GM19025 (cell line): ENCODE data around the gene ST6GALNAC3.

Source experiments
- ATAC-seq: cut with Tn5 transposase; IDR thresholded peaks from one replicate; pipeline ENCODE4 v1.9.1; 2021; ENCODE audit warnings: mild to moderate bottlenecking, low read depth, moderate library complexity; ENCODE audit not compliant: unreplicated experiment

ST6GALNAC3 gene

DNA sequence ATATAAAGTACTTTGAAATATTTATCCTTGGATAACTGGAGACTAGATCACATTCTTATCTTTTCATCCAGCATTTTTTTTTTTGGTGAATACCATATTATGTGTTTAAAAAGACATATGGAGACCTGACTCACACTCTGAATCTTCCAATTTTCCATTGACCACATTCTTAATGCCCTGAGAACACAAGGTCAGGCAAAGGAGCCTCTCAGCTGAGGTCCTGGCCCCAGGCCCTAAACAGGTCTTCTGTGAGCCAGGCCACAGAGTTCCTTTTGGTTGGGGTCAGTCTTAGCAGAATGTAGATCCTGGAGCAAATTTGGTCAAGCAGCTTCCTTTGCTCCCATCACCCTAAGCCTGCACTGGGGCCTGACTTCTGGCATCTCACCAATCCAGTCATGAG, 402.6 kb downstream of the ST6GALNAC3 start:
- no peak for ATAC-seq

GRCh38 chr1:76480827-76481226, 406.3 kb downstream of the ST6GALNAC3 start:
- ATAC-seq: no peak

GRCh38 chr1:76481672-76482071, 407.1 kb downstream of the ST6GALNAC3 start:
- ATAC-seq: no peak

- ATAC-seq: no peak
Observed at GRCh38 chr1:76482272-76482671, 407.7 kb downstream of the ST6GALNAC3 start.

GRCh38 chr1:76491737-76492136, 417.2 kb downstream of the ST6GALNAC3 start:
- no peak for ATAC-seq

- ATAC-seq: no peak
Observed at GRCh38 chr1:76492752-76493430, 418.3 kb downstream of the ST6GALNAC3 start.

- ATAC-seq: peak; percentile 89
Observed at GRCh38 chr1:76494807-76495206, 420.3 kb downstream of the ST6GALNAC3 start.

DNA sequence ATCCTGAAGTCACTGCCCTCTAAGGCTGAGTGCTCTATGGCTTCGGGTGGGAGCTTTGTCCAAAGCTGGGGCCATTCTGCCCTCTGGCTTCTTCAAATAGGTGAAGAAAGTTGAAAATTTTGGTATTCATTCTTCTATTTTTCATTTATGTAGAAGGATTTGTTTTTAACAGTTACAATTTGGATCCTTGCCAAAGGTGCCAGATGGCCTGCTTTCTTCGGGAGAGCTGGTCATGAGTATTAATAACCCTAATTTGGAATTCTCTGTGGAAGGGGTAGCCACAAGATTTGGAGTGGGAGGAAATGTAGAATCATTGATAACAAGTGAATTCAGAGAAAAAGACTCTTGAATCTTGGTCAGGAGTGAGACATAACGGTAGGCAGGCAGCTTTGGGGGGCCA, 422.3 kb downstream of the ST6GALNAC3 start:
- no peak for ATAC-seq

- ATAC-seq: no peak
Observed at GRCh38 chr1:76500116-76500515, 425.6 kb downstream of the ST6GALNAC3 start.

DNA sequence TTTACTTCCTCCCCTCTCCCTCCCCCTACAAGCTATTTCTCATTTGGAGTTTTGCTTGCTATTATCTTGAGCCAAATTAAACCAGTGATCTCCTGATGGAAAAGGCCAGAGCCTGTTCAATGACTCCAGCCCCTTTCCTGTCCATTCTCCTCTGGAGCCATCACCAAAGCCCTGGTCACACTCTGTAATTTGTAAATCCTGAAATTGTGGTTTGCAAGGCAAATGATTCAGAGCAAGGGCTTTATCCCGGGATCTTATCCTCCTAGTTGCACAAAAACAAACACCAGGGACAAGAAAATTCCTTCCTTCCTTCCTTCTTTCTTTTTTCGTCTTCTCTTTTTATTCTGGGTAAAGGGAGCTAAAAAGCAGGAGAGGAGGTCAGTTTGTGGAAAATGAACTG, 426.6 kb downstream of the ST6GALNAC3 start:
- no peak for ATAC-seq

DNA sequence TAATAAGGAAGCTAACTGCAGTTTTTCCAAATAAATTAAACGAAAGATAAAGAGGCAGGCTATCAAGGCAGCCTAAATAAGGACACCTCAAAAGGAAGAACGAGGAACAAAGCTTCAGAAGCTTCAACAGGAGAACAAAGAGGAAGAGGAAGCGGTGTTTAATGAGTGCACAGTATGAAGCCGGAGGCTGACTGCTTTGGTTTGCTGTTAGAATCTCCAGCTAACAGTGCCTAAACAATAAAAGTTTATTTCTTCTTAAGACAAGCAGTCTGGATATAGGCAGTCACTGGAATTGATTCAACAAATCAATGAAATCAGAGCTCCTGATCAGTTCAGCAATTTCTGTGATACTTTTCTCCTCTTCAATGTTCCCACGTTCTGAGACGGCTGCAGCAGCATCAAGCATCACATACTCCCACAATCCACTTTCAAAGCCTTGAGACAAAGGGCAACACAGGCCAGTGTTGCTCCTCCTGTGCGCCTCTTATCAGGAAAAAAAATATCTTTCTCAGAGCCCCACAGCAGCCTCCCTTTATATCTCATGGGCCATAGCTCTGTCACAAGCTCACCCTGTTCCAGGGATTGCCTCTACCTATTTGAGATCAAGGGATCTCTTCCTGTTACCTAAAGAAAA, 427.2 kb downstream of the ST6GALNAC3 start:
- no peak for ATAC-seq

GRCh38 chr1:76503100-76503499, 428.6 kb downstream of the ST6GALNAC3 start:
- no peak for ATAC-seq

- no peak for ATAC-seq
Observed at GRCh38 chr1:76503736-76504135, 429.2 kb downstream of the ST6GALNAC3 start.

DNA sequence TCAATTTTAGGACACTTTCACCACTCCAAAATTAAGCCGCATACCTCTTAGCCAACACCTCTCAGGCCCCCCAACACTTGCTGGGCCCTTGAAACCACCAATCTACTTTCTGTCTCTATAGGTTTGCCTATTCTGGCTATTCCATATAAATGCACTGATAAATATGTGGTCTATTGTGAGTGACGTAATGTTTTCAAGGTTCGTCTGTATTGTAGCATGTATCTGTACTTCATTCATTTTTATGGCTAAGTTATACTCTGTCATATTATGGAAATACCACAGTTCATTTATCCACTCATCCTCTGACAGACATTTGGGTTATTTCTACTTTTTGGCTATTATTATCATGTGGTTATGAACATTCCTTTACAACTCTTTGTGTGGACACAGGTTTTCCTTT, 432.8 kb downstream of the ST6GALNAC3 start:
- ATAC-seq: no peak

GRCh38 chr1:76508871-76509270, 434.3 kb downstream of the ST6GALNAC3 start:
- ATAC-seq: no peak

GRCh38 chr1:76510672-76511557, 436.4 kb downstream of the ST6GALNAC3 start:
- no peak for ATAC-seq

DNA sequence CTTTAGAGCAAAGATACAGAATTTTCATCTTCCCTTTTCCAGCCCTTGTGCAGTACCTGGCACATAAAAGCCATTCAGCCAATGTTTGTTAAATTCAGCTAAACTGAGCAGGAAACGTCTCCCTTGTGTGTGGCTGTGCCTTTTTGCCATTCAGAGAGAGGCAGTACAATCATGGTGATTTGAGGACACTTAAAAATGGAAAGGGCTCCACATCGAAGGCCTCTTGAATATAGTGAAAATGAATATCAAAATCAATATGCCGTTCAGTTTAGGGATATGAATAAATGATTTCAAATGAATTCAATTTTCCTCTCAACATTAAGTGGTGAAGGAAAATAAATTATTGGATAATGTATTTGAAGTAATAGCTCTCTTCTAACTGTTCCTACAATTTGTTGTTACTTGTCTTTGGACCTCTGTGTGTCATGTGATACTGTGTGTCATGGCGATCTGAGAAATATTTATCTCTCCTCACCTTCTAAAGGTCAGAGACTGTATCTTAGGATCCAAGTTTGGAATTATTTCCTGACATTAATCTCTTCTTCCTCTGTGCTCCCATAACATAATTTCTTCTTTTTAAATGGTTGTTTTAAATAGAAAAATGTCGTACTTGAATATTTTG, 437.1 kb downstream of the ST6GALNAC3 start:
- ATAC-seq: no peak

- ATAC-seq: no peak
Observed at GRCh38 chr1:76530953-76531352, 456.4 kb downstream of the ST6GALNAC3 start.

GRCh38 chr1:76541618-76542017, 467.1 kb downstream of the ST6GALNAC3 start:
- ATAC-seq: no peak

DNA sequence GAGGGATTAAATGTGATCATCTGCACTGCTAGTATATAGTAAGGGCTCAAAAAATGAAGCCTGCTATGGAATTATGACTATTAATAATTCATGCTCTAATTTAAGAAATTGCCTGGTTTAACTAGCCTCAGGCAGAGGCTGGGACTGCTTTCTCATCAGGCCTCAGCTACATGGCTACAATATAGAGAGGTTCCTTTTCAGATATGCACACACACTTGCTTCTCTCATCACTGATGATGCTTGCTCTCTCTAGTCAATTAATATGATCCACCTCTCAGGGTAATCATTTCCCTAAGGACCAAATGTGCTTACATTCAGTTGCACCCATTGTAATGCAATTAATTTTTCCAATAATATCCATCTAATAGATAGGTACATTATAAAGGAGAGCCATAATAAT, 467.8 kb downstream of the ST6GALNAC3 start:
- no peak for ATAC-seq

DNA sequence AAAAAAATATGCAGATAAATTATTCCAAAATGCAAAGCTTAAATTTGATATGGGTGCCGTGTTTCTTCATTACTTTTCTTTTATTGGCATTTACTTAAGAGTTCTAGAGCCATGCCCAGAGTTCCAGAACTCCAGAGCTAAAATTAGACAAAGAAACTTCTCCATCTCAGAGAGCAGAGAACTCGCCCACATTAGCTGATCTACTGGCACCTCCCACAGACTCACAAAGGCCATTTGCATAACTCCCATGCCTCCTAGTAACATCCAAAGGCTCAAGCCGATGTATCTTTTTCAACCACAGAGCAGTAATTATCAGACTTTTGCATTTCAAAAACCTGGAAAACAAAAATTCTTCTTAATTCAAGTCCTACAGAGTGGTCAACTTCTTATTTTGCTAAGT, 468.9 kb downstream of the ST6GALNAC3 start:
- no peak for ATAC-seq
